ENCODE data around the gene POLE2.

DNA sequence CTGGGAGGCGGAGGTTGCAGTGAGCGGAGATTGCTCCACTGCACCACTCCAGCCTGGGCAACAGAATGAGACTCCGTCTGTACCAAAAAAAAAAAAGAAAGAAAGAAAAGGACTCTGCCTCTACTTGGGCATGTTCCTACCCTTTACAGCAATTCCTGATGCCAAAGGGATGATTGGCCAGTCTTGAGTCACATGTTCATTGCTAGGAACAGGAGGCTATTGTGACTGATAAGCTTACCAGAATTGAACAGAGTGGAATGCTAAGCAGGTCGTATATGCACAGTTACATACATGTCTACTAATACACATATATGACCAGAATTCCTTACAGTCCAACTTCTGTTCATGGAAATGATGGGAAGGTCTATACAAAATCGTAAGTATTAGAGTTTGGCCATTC is 39.2 kb upstream of the POLE2 start:
- TF ChIP-seq CTCF (IDR thresholded peaks at IDR 0.05) (no peak), EP300 (IDR thresholded peaks at IDR 0.05; ENCODE audit: low read depth) (no peak), POLR2AphosphoS5 (IDR thresholded peaks at IDR 0.05) (no peak)
